Dermis blood vessel endothelial cell (primary cell): ENCODE data around the gene FBXW5. TPM values are rescaled to one million over a fixed set of nuclear protein-coding genes. Genes with fewer than 3 reads are reported as not detected.

Experiments
- DNase-seq: peaks from one replicate; pipeline ENCODE4 v3.0.0; 2010
- total RNA-seq: library from RNA; depleted of rRNA; stranded (reverse); fragments of >200 nt; gene quantifications from 2 replicates; pipeline ENCODE4 v1.2.3, GENCODE V29; 2014

The FBXW5 gene
- total RNA-seq, 1 donor from 2014 or later = 270 TPM

- DNase-seq = peak; percentile 54
Measured at GRCh38 chr9:136978073-136978864, 33.7 kb upstream of the FBXW5 start.

DNA sequence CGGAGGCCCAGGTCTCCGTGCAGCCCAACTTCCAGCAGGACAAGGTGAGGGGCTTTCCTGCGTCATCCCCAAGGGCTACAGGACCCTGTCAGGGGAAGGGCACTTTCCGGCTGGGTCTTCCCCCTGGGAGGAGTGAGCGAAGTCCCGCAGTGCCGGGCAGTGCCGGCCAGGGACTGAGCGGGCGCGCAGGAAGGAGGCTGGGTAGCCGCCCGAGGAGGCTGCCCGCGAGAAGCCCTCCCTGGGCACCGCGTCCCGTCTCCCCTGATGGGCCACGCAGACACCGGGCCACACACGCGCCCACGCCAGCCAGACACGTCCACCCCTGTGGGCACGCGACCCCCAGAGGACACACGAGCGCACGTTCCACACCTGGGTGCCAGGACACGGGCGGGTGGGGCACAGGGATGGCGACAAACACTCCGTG, 33.1 kb upstream of the FBXW5 start:
- no peak for DNase-seq

DNA sequence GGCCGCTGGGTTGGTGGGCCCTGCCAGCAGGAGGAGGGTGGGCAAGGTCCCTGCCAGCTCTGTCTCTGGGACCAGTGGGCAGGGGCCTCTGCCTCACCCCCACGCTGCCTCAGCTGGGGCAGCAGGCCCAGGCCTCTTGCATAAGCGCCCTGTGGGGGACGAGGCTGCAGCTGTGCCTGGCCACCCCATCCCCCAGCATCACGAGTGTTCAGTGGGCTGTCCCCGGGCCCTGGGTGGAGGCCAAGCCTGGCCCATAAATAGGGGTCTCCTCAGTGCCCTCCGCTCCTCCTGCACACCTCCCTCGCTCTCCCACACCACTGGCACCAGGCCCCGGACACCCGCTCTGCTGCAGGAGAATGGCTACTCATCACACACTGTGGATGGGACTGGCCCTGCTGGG, 32.7 kb upstream of the FBXW5 start, which contains the start of gene PTGDS:
TSS of gene PTGDS (plus strand) at position 282 of the 400 bp plus-strand sequence. CDS start at position 357, 75 bp downstream.
- DNase-seq = no peak

DNA sequence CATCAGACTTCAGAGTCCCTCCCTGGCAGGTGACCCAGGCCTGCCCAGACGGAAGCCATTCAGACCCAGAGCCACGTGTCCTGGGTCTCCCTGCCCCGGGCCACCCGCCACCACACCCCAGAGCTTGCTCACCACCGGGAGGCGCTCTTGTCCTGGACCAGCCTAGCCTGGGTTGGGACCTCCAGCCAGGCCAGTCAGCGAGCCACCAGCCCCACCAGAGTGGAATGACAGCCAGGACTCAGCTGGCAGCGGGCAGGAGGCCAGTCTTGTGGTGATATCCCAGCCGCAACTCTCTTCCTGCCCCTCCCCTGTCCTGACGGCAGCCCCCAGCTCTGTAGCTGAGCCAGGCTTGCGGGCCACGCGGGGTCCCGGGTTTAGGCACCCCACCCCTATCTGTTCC, 31.1 kb upstream of the FBXW5 start:
- DNase-seq = peak; percentile 51

DNA sequence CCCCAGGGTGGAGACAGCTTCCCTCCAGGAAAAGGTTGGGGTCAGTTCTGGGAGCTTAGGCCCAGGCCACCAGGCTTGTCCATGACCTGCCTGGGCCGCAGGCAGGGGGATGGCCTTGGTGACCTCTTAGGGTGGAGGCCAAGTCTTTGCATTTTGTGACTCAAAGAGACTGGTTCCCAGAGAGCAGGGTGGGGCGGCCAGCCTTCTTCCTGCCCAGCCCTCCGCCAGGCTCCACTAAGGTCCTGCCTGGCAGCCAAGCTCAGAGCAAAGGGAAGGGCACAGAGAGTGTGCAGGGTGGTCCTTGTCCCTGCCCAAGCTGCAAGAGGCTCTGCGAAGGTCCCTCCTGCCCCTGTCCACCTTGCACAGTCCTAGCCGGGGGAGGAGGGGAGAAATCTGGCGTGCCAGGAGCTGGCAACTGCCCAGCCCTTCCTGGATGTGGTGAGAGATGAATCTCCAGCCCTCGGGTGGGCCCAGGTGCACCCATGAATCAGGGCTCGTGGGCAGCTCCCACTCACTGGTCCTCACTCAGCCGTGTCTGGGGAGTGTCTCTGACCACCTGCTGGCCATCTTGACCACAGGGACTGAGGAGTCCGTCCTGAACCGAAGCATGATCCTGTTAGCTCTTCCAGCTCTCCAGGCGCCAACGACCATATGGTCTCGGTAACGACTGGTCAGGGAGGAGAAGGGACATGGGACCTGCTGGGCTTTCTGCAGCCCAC, 30.4 kb upstream of the FBXW5 start:
- no peak for DNase-seq

DNA sequence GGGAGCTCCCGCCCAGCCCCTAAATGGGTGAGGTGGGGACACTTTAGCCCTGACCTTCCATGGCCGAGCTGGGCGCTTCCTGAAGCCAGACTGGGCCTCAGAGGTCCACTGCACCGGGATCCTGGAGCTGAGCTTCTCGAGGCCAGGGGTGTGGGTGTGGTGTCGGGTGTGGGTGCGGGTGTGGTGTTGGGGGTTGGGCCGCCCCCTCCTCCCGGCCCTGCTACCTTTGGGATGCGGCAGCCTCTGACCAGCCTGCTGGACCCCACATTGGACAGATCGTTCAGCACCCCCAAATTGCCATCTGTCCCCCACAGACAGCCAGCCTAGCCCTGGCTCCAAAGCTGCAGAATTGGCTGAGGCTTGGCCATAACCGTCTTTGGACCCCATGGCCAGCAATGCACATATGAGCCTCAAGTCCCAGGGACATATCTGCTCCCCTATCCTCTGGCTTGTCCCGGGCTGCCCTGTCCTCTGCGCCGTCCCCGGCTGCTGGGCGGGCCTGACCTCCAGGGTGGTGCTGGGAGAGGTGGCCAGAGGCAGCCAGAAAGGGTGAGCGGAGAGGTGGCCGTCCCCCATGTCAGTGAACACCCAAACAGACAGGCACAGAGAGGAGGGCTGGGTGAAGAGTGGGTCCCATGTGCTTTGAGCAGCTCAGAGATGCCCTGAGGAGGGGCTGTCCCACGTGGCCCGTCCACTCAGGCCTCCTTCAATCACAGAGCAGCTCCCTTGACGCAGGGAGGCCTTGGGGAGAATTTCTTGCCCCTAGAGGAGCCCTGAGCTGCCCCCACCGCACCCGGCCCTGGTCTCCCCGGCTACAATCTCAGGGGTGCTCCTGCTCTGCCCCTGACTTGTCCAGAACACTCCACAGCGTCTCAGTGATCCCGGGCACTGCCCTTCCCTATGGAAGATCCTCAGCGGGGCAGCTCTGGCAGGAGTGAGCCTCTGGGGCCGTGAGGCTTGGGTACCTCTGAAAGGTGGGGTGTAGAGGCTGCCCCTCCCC, 29.4 kb upstream of the FBXW5 start:
- DNase-seq = no peak

DNA sequence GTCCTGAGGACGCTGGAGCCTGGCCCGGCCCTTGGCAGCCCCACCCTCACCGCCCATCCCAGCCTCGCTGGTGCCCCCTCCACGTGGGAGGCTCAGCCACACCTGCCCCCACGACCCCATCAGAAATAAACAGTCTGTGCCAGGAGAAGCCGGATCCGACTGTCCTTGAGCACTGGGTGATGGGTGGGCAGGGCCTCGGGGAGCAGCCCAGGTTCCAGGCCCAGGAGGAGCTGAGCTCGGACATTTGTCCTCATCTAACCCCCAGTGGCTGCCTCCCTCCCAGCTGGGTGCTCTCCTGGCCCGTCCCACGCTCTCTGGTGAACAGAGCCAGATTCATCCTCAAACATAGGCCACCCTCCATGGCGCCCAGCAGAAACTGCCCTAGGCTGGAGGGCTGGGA, 28.2 kb upstream of the FBXW5 start:
- no peak for DNase-seq

DNA sequence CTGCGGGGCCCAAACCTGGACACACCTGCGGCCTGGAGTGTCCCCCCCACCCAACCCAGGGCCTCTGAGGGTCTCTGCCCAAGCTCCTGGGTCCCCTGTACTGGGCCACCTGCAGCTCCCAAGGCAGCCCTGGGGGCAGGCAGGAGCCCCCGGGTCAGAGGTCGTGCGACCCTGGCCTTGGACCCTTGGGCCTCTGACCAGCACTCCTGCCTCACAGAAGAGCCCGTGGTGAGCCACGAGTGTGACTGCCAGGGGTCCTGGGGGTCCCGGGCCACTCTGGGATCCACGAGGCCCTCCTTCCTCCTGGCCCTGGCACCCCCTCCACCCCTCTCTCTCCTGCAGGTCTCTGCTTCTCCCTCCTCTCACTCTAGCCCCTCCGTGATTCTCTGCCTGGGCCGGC, 27.8 kb upstream of the FBXW5 start:
- DNase-seq = no peak

- no peak for DNase-seq
Measured at GRCh38 chr9:136971746-136972145, 27.2 kb upstream of the FBXW5 start.

GRCh38 chr9:136970361-136970760, 25.8 kb upstream of the FBXW5 start:
- no peak for DNase-seq

- DNase-seq = no peak
Measured at GRCh38 chr9:136969774-136970173, 25.2 kb upstream of the FBXW5 start.

DNA sequence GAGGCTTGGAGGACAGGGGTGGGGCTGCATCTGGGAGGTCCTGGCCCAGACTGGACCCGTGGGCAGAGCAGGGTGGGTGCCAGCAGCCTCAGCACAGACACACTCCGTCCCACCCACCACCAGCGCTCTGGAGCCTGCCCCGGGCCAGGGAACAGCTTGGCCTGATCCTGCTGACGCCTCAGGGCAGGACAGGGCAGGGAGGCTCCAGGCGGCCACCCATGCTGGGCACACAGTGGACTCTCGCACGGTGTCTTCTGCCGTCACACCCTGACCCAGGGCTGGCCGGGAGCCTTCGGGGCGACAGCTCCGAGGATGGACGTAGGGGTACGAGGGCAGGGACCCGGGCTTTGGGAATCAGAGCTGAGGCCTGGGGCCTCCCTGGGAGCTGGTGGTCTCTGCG, 24.6 kb upstream of the FBXW5 start:
- no peak for DNase-seq

GRCh38 chr9:136968333-136969127, 24.0 kb upstream of the FBXW5 start:
- DNase-seq = no peak

DNA sequence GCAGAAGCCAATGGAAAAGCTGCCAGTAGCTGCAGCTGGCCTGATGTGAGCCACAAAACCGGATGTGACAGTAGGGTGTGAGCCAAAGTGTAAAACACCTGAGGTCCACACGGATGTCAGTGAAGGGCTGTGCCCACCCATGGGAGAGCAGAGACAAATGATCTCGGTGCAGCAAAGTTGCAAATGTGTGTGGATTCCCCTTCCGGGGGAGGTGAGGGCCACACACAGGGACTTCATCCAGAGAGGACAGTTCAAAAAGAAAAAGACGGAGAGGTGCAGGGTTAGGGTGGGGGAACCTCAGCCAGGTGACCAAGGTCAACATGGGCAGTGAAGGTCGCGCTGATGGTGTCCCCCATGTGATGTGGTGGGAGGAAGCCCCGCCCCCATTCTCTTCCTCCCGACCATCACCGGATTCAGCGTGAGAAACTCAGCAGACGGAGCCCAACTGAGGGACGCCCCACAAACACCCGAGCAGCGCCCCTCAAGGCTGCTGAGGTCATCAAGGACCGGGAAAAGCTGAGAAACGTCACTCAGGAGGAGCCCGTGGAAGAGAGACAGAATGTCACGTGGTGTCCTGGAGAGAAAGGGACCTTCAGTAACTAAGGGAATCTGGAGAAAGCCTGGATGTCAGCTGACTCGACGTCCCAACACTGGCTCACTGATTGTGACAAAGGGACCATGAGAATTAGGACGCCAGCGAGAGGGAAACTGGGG, 21.4 kb upstream of the FBXW5 start:
- peak; percentile 9 for DNase-seq

- DNase-seq = no peak
Measured at GRCh38 chr9:136964833-136965422, 20.4 kb upstream of the FBXW5 start.

GRCh38 chr9:136964171-136964689, 19.7 kb upstream of the FBXW5 start:
- DNase-seq = no peak

- DNase-seq = no peak
Measured at GRCh38 chr9:136963751-136964150, 19.2 kb upstream of the FBXW5 start.

DNA sequence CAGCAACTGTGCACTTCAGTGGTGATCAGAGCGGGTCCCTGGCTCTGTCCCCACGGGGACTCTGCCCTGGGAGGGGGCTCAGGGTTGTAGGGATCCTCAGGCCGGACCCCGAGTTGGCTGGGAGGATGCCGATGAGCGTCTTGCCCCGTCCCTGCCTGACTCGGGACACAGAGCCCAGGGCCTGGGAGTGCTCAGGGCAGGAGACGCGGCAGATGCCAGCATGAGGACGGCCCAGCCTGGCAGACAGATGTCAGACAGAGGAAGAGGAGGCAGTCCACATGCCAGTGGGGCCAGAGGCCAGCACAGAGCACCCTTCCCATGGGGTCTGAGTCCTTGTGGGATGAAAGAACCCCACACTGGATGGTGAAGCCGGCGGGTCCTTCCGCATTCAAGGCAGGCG, 18.8 kb upstream of the FBXW5 start:
- no peak for DNase-seq

DNA sequence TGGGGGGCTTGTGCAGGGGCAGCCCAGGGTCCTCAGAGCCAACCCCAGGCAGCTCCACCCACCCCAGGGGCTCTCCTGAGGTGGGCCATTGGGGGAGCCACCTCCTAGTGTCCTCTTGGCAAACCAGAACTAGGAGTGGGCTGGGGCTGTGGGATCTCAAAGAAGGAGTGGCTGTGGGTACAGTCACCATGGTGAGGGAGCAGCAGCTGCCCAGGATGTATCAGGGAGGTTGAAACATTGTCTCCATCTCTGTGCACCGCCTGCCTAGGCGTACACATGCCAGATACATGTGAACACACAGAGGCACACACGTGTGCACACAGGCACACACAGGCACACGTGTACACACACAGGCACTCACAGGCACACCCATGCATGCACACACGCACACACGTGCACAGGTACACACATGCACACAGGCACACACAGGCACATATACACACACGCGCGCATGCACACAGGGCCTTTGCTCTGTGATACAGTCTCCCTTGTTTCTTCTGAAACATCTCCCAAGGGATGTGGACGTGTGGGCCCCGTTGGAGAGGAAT, 18.2 kb upstream of the FBXW5 start:
- DNase-seq = no peak

DNA sequence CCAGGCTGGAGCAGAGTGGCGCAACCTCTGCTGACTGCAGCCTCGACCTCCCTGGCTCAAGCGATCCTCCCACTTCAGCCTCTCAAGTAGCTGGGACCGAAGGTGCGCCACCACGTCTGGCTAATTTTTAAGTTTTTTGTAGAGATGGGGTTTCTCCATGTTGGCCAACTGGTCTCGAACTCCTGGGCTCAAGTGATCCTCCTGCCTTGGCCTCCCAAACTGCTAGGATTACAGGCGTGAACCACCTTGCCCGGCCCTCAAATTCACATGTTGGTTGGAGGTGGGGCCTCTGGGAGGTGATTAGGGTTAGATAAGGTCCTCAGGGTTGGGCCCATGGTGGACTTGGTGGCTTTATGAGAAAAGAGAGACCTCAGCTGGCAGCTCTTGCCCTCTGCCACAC, 17.6 kb upstream of the FBXW5 start:
- DNase-seq = no peak
